HG03457 (cell line): Measurements from ENCODE around the gene LRRN2.
"Not testable (repeated sequence)": the region's sequence is repeated elsewhere in the genome, so short reads cannot be mapped to it uniquely, and the experiment has no call there.

Source experiments
- ATAC-seq: cut with Tn5 transposase; IDR thresholded peaks from one replicate; pipeline ENCODE4 v1.9.1; 2021; ENCODE audit warnings: moderate number of reproducible peaks; ENCODE audit not compliant: unreplicated experiment

Gene LRRN2

GRCh38 chr1:204685236-204686006, at the start of gene LRRN2:
Gene LRRN2 (minus strand): TSS chr1:204685738. CDS start chr1:204619992, 65,746 bp downstream.
- ATAC-seq: no peak

- ATAC-seq: no peak
Observed at GRCh38 chr1:204735042-204735441, 49.5 kb upstream of the LRRN2 start.

- ATAC-seq: no peak
Observed at GRCh38 chr1:204733869-204734596, 48.5 kb upstream of the LRRN2 start.

GRCh38 chr1:204733289-204733688, 47.8 kb upstream of the LRRN2 start:
- no peak for ATAC-seq

GRCh38 chr1:204731985-204732575, 46.5 kb upstream of the LRRN2 start:
- no peak for ATAC-seq

- ATAC-seq: no peak
Observed at GRCh38 chr1:204731509-204731908, 46.0 kb upstream of the LRRN2 start.

GRCh38 chr1:204730826-204731459, 45.4 kb upstream of the LRRN2 start:
- ATAC-seq: no peak

- ATAC-seq: no peak
Observed at GRCh38 chr1:204729516-204729915, 44.0 kb upstream of the LRRN2 start.

GRCh38 chr1:204728456-204728855, 42.9 kb upstream of the LRRN2 start:
- no peak for ATAC-seq

GRCh38 chr1:204728045-204728444, 42.5 kb upstream of the LRRN2 start:
- no peak for ATAC-seq

GRCh38 chr1:204727438-204727837, 41.9 kb upstream of the LRRN2 start:
- ATAC-seq: not testable (repeated sequence)

- ATAC-seq: no peak
Observed at GRCh38 chr1:204726478-204726877, 40.9 kb upstream of the LRRN2 start.

- no peak for ATAC-seq
Observed at GRCh38 chr1:204725821-204726448, 40.4 kb upstream of the LRRN2 start.

- ATAC-seq: no peak
Observed at GRCh38 chr1:204723131-204723787, 37.7 kb upstream of the LRRN2 start.

GRCh38 chr1:204721373-204722055, 36.0 kb upstream of the LRRN2 start:
- ATAC-seq: no peak

GRCh38 chr1:204716660-204717059, 31.1 kb upstream of the LRRN2 start:
- ATAC-seq: no peak

- ATAC-seq: no peak
Observed at GRCh38 chr1:204714861-204715511, 29.4 kb upstream of the LRRN2 start.

GRCh38 chr1:204714194-204714860, 28.8 kb upstream of the LRRN2 start:
- ATAC-seq: no peak

- no peak for ATAC-seq
Observed at GRCh38 chr1:204713541-204713940, 28.0 kb upstream of the LRRN2 start.
